ENCODE results near the gene USP13.

USP13 gene

DNA sequence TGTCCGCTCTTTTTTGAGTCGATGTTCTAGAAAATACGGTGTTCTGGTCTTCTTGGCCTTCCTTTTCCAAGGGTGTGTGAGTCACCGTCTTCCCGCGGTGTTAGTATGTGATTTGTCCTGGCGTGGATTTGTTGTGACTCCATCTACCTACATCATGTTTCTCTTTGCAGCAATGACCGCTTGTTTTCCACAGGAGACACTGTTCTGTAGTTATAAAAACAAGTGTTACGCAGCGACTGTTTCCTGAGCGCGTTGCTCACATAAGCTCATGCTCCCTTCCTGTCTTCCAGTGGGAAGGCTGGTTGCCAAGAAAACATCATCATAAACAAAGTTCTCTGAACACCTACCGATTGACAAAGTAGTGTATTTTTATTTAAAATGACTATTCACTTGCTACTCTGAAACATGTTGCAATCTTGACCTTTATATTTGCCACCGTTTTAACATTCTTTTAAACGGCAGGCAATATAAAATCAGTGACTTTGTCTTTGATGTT, 19.0 kb downstream of the USP13 start:
- H3K9ac ChIP-seq (ENCODE audit: low read length) = no peak overlapping the region
- no peak overlapping the region for H3K4me3 ChIP-seq (ENCODE audit: low read length)
- no peaks in the 10 kb centered on the region for H3K4me1 ChIP-seq (ENCODE audit: low read length)
- peaks cover 94% of the 10 kb centered on the region for H3K79me2 ChIP-seq (ENCODE audit: low read length)
- H3K4me2 ChIP-seq (ENCODE audit: low read length) = no peak overlapping the region
- no peak overlapping the region for H2AFZ ChIP-seq (ENCODE audit: low read depth, low read length)
- peaks cover 5% of the 10 kb centered on the region for H3K36me3 ChIP-seq (replicated peaks; ENCODE audit: low read depth, low read length)
- no peak overlapping the region for H3K27ac ChIP-seq (ENCODE audit: low read length)
- H3K9me3 ChIP-seq (ENCODE audit: insufficient read depth, low read length) = no peaks in the 10 kb centered on the region
- no peaks in the 10 kb centered on the region for H3K27me3 ChIP-seq (ENCODE audit: low read depth, low read length)
- peaks cover 53% of the 10 kb centered on the region for H4K20me1 ChIP-seq (ENCODE audit: insufficient read depth, low read length)
- TF ChIP-seq CTCF (IDR thresholded peaks at IDR 0.05; ENCODE audit: low read depth, low read length) (no peak), EZH2phosphoT487 (IDR thresholded peaks at IDR 0.05; ENCODE audit: low read depth) (no peak)

GRCh38 chr3:179672918-179673317, 20.1 kb downstream of the USP13 start:
- Histone ChIP-seq H3K79me2 (ENCODE audit: low read length) (peaks cover 92% of the 10 kb centered on the region), H3K27ac (ENCODE audit: low read length) (no peak overlapping the region), H3K9me3 (ENCODE audit: insufficient read depth, low read length) (no peaks in the 10 kb centered on the region), H3K4me3 (ENCODE audit: low read length) (no peak overlapping the region), H3K36me3 (replicated peaks; ENCODE audit: low read depth, low read length) (peaks cover 5% of the 10 kb centered on the region), H3K4me1 (ENCODE audit: low read length) (no peaks in the 10 kb centered on the region), H3K27me3 (ENCODE audit: low read depth, low read length) (no peaks in the 10 kb centered on the region), H3K4me2 (ENCODE audit: low read length) (no peak overlapping the region), H4K20me1 (ENCODE audit: insufficient read depth, low read length) (peaks cover 48% of the 10 kb centered on the region), H3K9ac (ENCODE audit: low read length) (no peak overlapping the region), H2AFZ (ENCODE audit: low read depth, low read length) (no peak overlapping the region)
- TF ChIP-seq CTCF (IDR thresholded peaks at IDR 0.05; ENCODE audit: low read depth, low read length) = no peak
- TF ChIP-seq EZH2phosphoT487 (IDR thresholded peaks at IDR 0.05; ENCODE audit: low read depth) = no peak

DNA sequence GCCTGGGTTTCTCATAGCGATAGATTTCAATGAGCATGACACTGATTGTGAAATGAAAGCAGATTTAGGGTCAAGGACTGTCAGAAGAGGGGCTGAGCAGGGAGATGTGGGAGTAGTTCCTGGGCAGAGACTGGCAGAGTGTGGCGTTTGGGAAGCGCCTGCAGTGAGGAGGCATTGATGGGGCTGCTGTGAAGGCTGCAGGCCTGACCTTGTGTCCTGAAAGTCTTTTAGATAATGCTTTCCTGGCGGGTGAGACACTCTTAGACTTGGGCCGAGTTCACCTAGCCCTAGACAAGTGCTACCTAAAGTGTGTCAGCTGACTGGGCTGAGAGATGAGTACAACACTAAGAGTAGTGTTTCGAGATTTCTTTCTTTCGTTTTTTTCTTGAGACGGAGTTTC, 20.7 kb downstream of the USP13 start:
- no peak overlapping the region for H3K4me2 ChIP-seq (ENCODE audit: low read length)
- H3K27ac ChIP-seq (ENCODE audit: low read length) = no peak overlapping the region
- H3K79me2 ChIP-seq (ENCODE audit: low read length) = peaks cover 92% of the 10 kb centered on the region
- no peaks in the 10 kb centered on the region for H3K9me3 ChIP-seq (ENCODE audit: insufficient read depth, low read length)
- TF ChIP-seq CTCF (IDR thresholded peaks at IDR 0.05; ENCODE audit: low read depth, low read length) (no peak), EZH2phosphoT487 (IDR thresholded peaks at IDR 0.05; ENCODE audit: low read depth) (no peak)
- no peak overlapping the region for H3K4me3 ChIP-seq (ENCODE audit: low read length)
- H3K27me3 ChIP-seq (ENCODE audit: low read depth, low read length) = no peaks in the 10 kb centered on the region
- H3K36me3 ChIP-seq (replicated peaks; ENCODE audit: low read depth, low read length) = peaks cover 5% of the 10 kb centered on the region
- no peak overlapping the region for H3K9ac ChIP-seq (ENCODE audit: low read length)
- H3K4me1 ChIP-seq (ENCODE audit: low read length) = no peaks in the 10 kb centered on the region
- no peak overlapping the region for H2AFZ ChIP-seq (ENCODE audit: low read depth, low read length)
- H4K20me1 ChIP-seq (ENCODE audit: insufficient read depth, low read length) = peaks cover 44% of the 10 kb centered on the region

- Histone ChIP-seq H3K4me1 (ENCODE audit: low read length) (no peaks in the 10 kb centered on the region), H4K20me1 (ENCODE audit: insufficient read depth, low read length) (peaks cover 36% of the 10 kb centered on the region)
- TF ChIP-seq EZH2phosphoT487 (IDR thresholded peaks at IDR 0.05; ENCODE audit: low read depth) = no peak
- no peak for TF ChIP-seq CTCF (IDR thresholded peaks at IDR 0.05; ENCODE audit: low read depth, low read length)
These were observed 23.2 kb downstream of the USP13 start for GRCh38 chr3:179676081-179676480.

More at GRCh38 chr3:179676081-179676480, 23.2 kb downstream of the USP13 start:
- Histone ChIP-seq H3K36me3 (replicated peaks; ENCODE audit: low read depth, low read length) (peaks cover 5% of the 10 kb centered on the region), H2AFZ (ENCODE audit: low read depth, low read length) (no peak overlapping the region), H3K79me2 (ENCODE audit: low read length) (peaks cover 87% of the 10 kb centered on the region), H3K9ac (ENCODE audit: low read length) (no peak overlapping the region), H3K4me2 (ENCODE audit: low read length) (no peak overlapping the region), H3K4me3 (ENCODE audit: low read length) (no peak overlapping the region), H3K27me3 (ENCODE audit: low read depth, low read length) (no peaks in the 10 kb centered on the region), H3K27ac (ENCODE audit: low read length) (no peak overlapping the region), H3K9me3 (ENCODE audit: insufficient read depth, low read length) (no peaks in the 10 kb centered on the region)

All from OCI-LY3 (cell line).